GM12878 (cell line): ENCODE data around the gene HIVEP2. TPM values are rescaled to one million over a fixed set of nuclear protein-coding genes. Genes with fewer than 3 reads are reported as not detected.
A peak's percentile ranks its signal among the peaks of the same experiment; 100 is the strongest.

Source experiments
- ATF2 ChIP-seq: IDR thresholded peaks from 2 replicates; pipeline ENCODE4 v1.6.1; 2012; ENCODE audit warnings: low read length, inconsistent platforms
- ATF7 ChIP-seq: fragments of 450-650 bp; IDR thresholded peaks from 2 replicates; pipeline ENCODE4 v1.6.1; 2016; ENCODE audit warnings: low read depth, mild to moderate bottlenecking
- BMI1 ChIP-seq: fragments of 450-650 bp; IDR thresholded peaks from 2 replicates; pipeline ENCODE4 v1.6.1; 2016; ENCODE audit warnings: mild to moderate bottlenecking, moderate library complexity, borderline replicate concordance
- CBFB ChIP-seq: IDR thresholded peaks from 2 replicates; pipeline ENCODE4 v1.6.1; 2016; ENCODE audit warnings: antibody characterized with exemption, low read depth
- GATAD2B ChIP-seq: fragments of 450-650 bp; conservative IDR thresholded peaks from 2 replicates; pipeline ENCODE4 v1.6.1; 2017; ENCODE audit warnings: low read depth, mild to moderate bottlenecking, moderate library complexity
- IKZF1 ChIP-seq: fragments of 450-650 bp; conservative IDR thresholded peaks from 2 replicates; pipeline ENCODE4 v1.6.1; 2017; ENCODE audit warnings: antibody characterized with exemption, mild to moderate bottlenecking
- MTA2 ChIP-seq: fragments of 450-650 bp; IDR thresholded peaks from 2 replicates; pipeline ENCODE4 v1.6.1; 2016; ENCODE audit warnings: low read depth, mild to moderate bottlenecking, moderate library complexity
- MYB ChIP-seq: fragments of 150-350 bp; IDR thresholded peaks from 2 replicates; pipeline ENCODE4 v1.6.1; 2014; ENCODE audit warnings: mild to moderate bottlenecking, low read depth, low read length, borderline replicate concordance
- MYC ChIP-seq: IDR thresholded peaks from 2 replicates; pipeline ENCODE4 v1.6.1; 2011; ENCODE audit warnings: mild to moderate bottlenecking, low read length, moderate library complexity, inconsistent platforms; ENCODE audit not compliant: insufficient read depth, insufficient replicate concordance, insufficient read length, severe bottlenecking
- NBN ChIP-seq: fragments of 450-650 bp; IDR thresholded peaks from 2 replicates; pipeline ENCODE4 v1.6.1; 2016
- NKRF ChIP-seq: fragments of 450-650 bp; conservative IDR thresholded peaks from 2 replicates; pipeline ENCODE4 v1.6.1; 2017; ENCODE audit warnings: mild to moderate bottlenecking, moderate library complexity
- PML ChIP-seq: IDR thresholded peaks from 2 replicates; pipeline ENCODE4 v1.6.1; 2012; ENCODE audit warnings: low read length, inconsistent platforms
- POLR2AphosphoS2 ChIP-seq: IDR thresholded peaks from 2 replicates; pipeline ENCODE4 v1.6.1; 2011; ENCODE audit warnings: low read depth, mild to moderate bottlenecking, low read length, improper control_type of control experiment, moderate library complexity
- POLR2AphosphoS5 ChIP-seq: IDR thresholded peaks from 2 replicates; pipeline ENCODE4 v1.6.1; 2011; ENCODE audit warnings: mild to moderate bottlenecking, low read length, inconsistent platforms
- PRDM15 ChIP-seq: fragments of 450-650 bp; formaldehyde crosslinking; IDR thresholded peaks from 2 replicates; pipeline ENCODE4 v1.4.0; 2020; ENCODE audit warnings: mild to moderate bottlenecking, moderate library complexity
- RELA ChIP-seq: fragments of 450-650 bp; IDR thresholded peaks from 2 replicates; pipeline ENCODE4 v1.8.0; 2014; ENCODE audit warnings: borderline replicate concordance; ENCODE audit not compliant: partially characterized antibody
- RUNX3 ChIP-seq: IDR thresholded peaks from 2 replicates; pipeline ENCODE4 v1.6.1; 2012; ENCODE audit warnings: low read length, inconsistent platforms
- SMAD5 ChIP-seq: IDR thresholded peaks from 2 replicates; pipeline ENCODE4 v1.6.1; 2016; ENCODE audit warnings: antibody characterized with exemption, low read depth
- SMARCA5 ChIP-seq: fragments of 450-650 bp; IDR thresholded peaks from 2 replicates; pipeline ENCODE4 v1.6.1; 2017; ENCODE audit warnings: mild to moderate bottlenecking
- TAF1 ChIP-seq: IDR thresholded peaks from 2 replicates; pipeline ENCODE4 v1.6.1; 2011; ENCODE audit warnings: mild to moderate bottlenecking, low read depth, low read length, borderline replicate concordance
- TBL1XR1 ChIP-seq: IDR thresholded peaks from 2 replicates; pipeline ENCODE4 v1.6.1; 2012; ENCODE audit warnings: low read depth, low read length, improper control_type of control experiment
- TCF7 ChIP-seq: IDR thresholded peaks from 2 replicates; pipeline ENCODE4 v1.6.1; 2014; ENCODE audit warnings: antibody characterized with exemption, borderline replicate concordance
- ZNF622 ChIP-seq: fragments of 450-650 bp; IDR thresholded peaks from 2 replicates; pipeline ENCODE4 v1.6.1; 2017; ENCODE audit warnings: mild to moderate bottlenecking, inconsistent platforms
- polyA plus RNA-seq, 11 experiments: library from polyadenylated mRNA; depleted of rRNA in 4 of 11; unstranded in 6 of 11; stranded (reverse) in 5 of 11; fragments of >200 nt; fragmentation: Nextera tagmentation in 4 of 11; fragmentation: Illumina TruSeq in 1 of 11; extraction: Ambion mirVana in 4 of 11; extraction: Trizol in 1 of 11; gene quantifications; 1 replicate in 1 of 11; 2 replicates in 10 of 11; pipeline versions ENCODE4 v1.2.1 to v1.2.3, GENCODE V29; 2011 to 2016; ENCODE audit warnings: inconsistent platforms in 2 of 11, missing spikeins in 2 of 11, low read depth in 1 of 11
- total RNA-seq, 4 experiments: library from RNA; depleted of rRNA in 3 of 4; stranded (reverse); fragments of >200 nt in 3 of 4; fragmentation: Illumina TruSeq in 1 of 4; extraction: Trizol in 1 of 4; gene quantifications; 2 replicates each; pipeline versions ENCODE4 v1.2.1 to v1.2.3, GENCODE V29; 2013 to 2021

Gene HIVEP2
- total and polyA plus RNA-seq, 10 of the 15 experiments (the other 5 are each of a cell fraction or from before 2014, with no cell fraction given), result 1.2 to 15.7 (median 10.2) TPM

GRCh38 chr6:142944124-142945048, 590 bp downstream of the HIVEP2 start (continued):
- TF ChIP-seq PRDM15 (CRISPR knock-in tag) (no peak), IKZF1 (peak; percentile 93), RUNX3 (peak; percentile 65), ZNF622 (no peak), TBL1XR1 (peak; percentile 76; the same call in 1 of the 2 replicates), MYB (no peak; the same call in 1 of the 2 replicates), POLR2AphosphoS5 (peak; percentile 98), MYC (peak; percentile 20), PML (0 out of 2 replicates have a peak, but pooled peaks have one; percentile 84), SMAD5 (peak; percentile 77), POLR2AphosphoS2 (peak; percentile 89; the same call in 1 of the 2 replicates), NBN (peak; percentile 79), GATAD2B (peak; percentile 88; the same call in 1 of the 2 replicates), TCF7 (no peak), ATF7 (peak; percentile 66), MTA2 (peak; percentile 64), RELA (peak; percentile 62), SMARCA5 (no peak), CBFB (peak; percentile 70; the same call in 1 of the 2 replicates), TAF1 (peak; percentile 43; the same call in 1 of the 2 replicates), ATF2 (peak; percentile 28; the same call in 1 of the 2 replicates), BMI1 (peak; percentile 23; the same call in 1 of the 2 replicates), NKRF (peak; percentile 35; the same call in 1 of the 2 replicates)
